ENCODE data around the gene NLRP4. TPM values are rescaled to one million over a fixed set of nuclear protein-coding genes. Genes with fewer than 3 reads are reported as not detected.

NLRP4 gene
- total and polyA plus RNA-seq, 11 donors: not detected

DNA sequence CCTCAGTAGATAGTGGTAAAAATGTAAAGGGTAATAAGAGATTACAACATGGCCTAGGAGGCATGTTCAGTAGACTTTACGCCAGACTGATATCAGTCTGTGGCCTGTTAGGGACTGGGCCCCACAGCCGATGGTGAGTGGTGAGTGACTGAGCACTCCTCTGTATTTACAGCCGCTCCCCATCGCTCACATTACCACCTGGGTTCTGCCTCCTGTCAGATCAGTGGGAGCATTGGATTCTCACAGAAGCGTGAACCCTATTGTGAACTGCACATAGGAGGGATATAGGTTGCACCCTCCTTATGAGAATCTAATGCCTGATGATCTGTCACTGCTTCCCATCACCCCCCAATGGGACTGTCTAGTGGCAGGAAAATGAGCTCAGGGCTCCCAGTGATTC lies 22.4 kb upstream of the NLRP4 start:
- Histone ChIP-seq H3K9me3 (no peaks in the 10 kb centered on the region), H3K4me3 (no peak overlapping the region), H3K4me1 (no peaks in the 10 kb centered on the region), H3K27ac (no peak overlapping the region), H3K27me3 (peaks cover 0 to 15% (median 0%) of the 10 kb centered on the region in 9 donors), H3K36me3 (no peaks in the 10 kb centered on the region)
- no peak for TF ChIP-seq POLR2A (IDR thresholded peaks at IDR 0.05)
- TF ChIP-seq, protein P1, sequence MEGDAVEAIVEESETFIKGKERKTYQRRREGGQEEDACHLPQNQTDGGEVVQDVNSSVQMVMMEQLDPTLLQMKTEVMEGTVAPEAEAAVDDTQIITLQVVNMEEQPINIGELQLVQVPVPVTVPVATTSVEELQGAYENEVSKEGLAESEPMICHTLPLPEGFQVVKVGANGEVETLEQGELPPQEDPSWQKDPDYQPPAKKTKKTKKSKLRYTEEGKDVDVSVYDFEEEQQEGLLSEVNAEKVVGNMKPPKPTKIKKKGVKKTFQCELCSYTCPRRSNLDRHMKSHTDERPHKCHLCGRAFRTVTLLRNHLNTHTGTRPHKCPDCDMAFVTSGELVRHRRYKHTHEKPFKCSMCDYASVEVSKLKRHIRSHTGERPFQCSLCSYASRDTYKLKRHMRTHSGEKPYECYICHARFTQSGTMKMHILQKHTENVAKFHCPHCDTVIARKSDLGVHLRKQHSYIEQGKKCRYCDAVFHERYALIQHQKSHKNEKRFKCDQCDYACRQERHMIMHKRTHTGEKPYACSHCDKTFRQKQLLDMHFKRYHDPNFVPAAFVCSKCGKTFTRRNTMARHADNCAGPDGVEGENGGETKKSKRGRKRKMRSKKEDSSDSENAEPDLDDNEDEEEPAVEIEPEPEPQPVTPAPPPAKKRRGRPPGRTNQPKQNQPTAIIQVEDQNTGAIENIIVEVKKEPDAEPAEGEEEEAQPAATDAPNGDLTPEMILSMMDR (IDR thresholded peaks at IDR 0.05): no peak
- ATAC-seq (no peak), DNase-seq (no peak)
- 82 to 91% (median 86%) methylated on average over 5 of the region's 5 CpGs for WGBS, 4 donors
- intact Hi-C loops (cut with DNase I): loop anchor here in 1 of 10 donors (5.0 kb wide), 1 partner anchor 182 kb away; no protein-coding TSS in a partner anchor

DNA sequence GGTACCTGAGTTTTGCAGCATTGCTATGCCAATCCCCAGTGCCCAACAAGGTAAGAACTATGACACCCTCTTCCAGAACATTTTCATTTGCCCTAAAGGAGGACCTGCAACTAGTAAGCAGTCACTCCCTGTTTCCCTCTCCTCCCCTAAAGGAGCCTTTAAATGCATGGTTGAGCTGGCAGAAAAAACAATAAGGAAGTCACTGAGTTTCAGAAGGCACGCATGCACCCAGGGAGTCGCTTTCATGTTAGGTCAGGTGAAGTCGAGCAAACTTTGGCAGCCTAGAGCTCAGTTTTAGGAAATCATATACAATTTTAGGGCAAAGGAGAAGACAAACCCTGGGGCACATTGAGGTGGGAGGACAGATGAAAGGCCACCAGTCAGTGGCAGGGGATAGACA lies 16.3 kb upstream of the NLRP4 start:
- no peak for TF ChIP-seq POLR2A (IDR thresholded peaks at IDR 0.05)
- TF ChIP-seq, protein P1 (IDR thresholded peaks at IDR 0.05): no peak
- WGBS, 4 donors: 69 to 93% (median 79%) methylated on average over 3 of the region's 3 CpGs
- intact Hi-C loops (cut with DNase I): no loop called here

DNA sequence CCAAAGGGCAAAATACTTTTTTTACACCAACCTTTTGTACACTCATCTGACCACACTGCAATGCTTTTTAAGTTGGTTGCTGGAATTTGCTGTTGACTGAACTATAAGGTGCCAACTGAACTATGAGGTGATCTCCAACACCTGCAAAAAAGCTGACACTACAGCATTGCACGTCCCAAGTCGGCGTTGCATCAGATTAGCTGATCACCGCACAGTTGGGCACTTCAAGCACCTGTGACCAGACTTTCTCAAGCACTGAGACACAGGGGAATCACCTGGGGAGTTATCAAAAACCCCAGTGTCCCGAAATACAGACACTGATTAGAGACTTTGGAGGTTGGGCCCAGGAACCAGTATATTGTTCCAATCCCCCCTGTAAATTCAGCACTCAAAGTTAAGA lies 5.7 kb upstream of the NLRP4 start:
- TF ChIP-seq, protein P1 (IDR thresholded peaks at IDR 0.05): no peak
- no peak for TF ChIP-seq POLR2A (IDR thresholded peaks at IDR 0.05)
- Histone ChIP-seq H3K27ac (no peak overlapping the region), H3K36me3 (no peaks in the 10 kb centered on the region), H3K9me3 (no peaks in the 10 kb centered on the region), H3K4me3 (no peak overlapping the region), H3K4me1 (no peaks in the 10 kb centered on the region), H3K27me3 (peaks cover 0 to 16% (median 0%) of the 10 kb centered on the region in 9 donors)
- 69 to 85% (median 73%) methylated on average over 5 of the region's 5 CpGs for WGBS, 4 donors
- no peak for DNase-seq
- ATAC-seq: no peak
- intact Hi-C loops (cut with DNase I): no loop called here

More for the DNA sequence above, 16.3 kb upstream of the NLRP4 start:
- no peaks in the 10 kb centered on the region for H3K27me3 ChIP-seq
- H3K36me3 ChIP-seq: no peaks in the 10 kb centered on the region
- H3K4me3 ChIP-seq: no peak overlapping the region
- H3K27ac ChIP-seq: no peak overlapping the region
- ATAC-seq (no peak), DNase-seq (no peak)
- no peaks in the 10 kb centered on the region for H3K4me1 ChIP-seq
- H3K9me3 ChIP-seq: no peaks in the 10 kb centered on the region

DNA sequence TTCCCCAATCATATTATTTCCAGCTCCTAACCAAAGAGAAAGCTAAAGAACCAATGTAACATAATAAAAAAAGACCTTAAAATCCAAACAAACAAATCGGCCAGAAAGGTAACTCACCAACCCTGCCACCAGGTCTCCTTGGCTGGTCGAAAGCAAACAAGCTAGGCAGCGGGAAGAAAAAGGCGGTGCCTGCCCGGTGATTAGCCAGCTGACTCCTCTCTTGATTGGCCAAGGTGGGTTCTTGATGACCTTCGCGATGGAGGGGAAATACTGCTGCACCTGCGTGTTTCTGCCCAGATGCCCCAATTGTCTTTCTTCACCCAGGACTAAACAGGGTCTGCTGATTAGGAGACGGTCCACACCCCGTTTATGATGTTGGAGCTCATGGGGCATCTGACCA lies 4.5 kb upstream of the NLRP4 start, which contains the start of gene NLRP11:
Gene NLRP11, minus strand, starts transcription at position 154 of the 400 bp plus-strand sequence. CDS start 13,825 bp downstream, outside the sequence.
- H3K9me3 ChIP-seq: no peaks in the 10 kb centered on the region
- TF ChIP-seq, protein P1 (IDR thresholded peaks at IDR 0.05): no peak
- no peak for TF ChIP-seq POLR2A (IDR thresholded peaks at IDR 0.05)
- H3K27me3 ChIP-seq: peaks cover 0 to 16% (median 0%) of the 10 kb centered on the region in 9 donors
- H3K27ac ChIP-seq: no peak within 1 kb of the TSS
- no peak for DNase-seq
- no peak for ATAC-seq
- no peaks in the 10 kb centered on the region for H3K36me3 ChIP-seq
- no peak within 1 kb of the TSS for H3K4me3 ChIP-seq
- WGBS, 4 donors: 84 to 87% (median 85%) methylated on average over 10 of the region's 10 CpGs
- no peaks in the 10 kb centered on the region for H3K4me1 ChIP-seq
- intact Hi-C loops (cut with DNase I): no loop called here
